HG03565 (cell line): ENCODE measurements around the gene LYG1.
"Not testable (repeated sequence)": the region's sequence is repeated elsewhere in the genome, so short reads cannot be mapped to it uniquely, and the experiment has no call there.

Experiments used
- ATAC-seq: cut with Tn5 transposase; IDR thresholded peaks from one replicate; pipeline ENCODE4 v1.9.1; 2021; ENCODE audit warnings: mild to moderate bottlenecking, moderate library complexity; ENCODE audit not compliant: unreplicated experiment

The LYG1 gene

DNA sequence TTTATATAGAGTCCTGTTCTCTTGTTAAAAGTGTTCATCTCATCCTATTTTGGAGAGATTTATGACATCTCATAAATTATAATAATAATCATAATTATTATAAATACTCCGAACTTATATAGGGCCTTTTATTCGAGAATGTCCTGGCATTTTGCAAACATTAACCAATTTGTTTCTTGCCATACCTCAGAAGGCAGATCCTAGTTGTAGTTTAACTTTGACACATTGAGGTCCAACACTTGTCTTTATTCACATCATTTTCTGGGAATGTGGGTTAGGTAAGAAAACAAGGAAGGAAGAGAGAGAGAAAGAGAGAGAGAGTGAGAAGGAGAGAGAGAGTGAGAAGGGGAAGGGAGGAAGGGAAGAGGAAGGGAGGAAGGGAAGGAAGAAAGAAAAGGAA lies at the start of gene LYG1:
LYG1 (minus strand) TSS at position 101 of the 400 bp plus-strand sequence. CDS start 5,527 bp downstream, outside the sequence.
- ATAC-seq, result not testable (repeated sequence)

GRCh38 chr2:99350194-99350593 lies 49.2 kb upstream of the LYG1 start:
- no peak for ATAC-seq

GRCh38 chr2:99348173-99348572 lies 47.2 kb upstream of the LYG1 start:
- peak; percentile 44 for ATAC-seq

DNA sequence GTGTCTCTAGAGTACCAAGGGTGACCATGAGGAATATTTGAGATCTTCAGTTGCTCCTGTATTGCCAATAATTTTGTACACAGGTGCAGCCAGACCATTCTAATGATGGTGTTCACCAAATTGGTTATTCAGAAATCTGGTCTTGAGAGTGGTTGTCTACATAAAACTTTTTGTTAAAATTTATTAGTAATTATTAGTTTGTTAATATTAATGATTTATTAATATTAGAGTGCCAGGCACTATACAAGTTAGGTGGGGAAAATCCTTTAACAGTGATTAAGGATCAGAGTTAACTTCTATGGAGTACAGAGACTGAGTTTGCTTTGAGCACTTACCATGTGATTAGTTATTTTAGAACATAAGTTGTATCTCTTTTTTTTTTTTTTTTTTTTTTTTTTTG lies 45.2 kb upstream of the LYG1 start:
- ATAC-seq, result no peak

- not testable (repeated sequence) for ATAC-seq
Measured at GRCh38 chr2:99345446-99345845, 44.4 kb upstream of the LYG1 start.

DNA sequence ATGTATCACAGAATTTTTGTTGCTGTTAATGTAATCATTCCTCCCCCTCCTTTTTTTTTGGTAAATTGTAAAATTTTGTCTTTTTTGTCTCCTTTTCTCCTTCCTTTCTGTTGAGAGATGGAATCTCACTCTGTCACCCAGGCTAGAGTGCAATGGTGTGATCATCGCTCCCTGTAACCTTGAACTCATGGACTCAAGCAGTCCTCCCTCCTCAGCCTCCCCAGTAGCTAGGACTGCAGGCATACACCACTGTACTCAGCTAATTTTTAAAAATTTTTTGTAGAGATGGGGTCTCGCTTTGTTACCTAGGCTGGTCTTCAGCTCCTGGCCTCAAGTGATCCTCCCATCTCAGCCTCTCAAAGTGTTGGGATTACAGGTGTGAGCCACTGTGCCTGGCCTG lies 41.5 kb upstream of the LYG1 start:
- ATAC-seq, result no peak

DNA sequence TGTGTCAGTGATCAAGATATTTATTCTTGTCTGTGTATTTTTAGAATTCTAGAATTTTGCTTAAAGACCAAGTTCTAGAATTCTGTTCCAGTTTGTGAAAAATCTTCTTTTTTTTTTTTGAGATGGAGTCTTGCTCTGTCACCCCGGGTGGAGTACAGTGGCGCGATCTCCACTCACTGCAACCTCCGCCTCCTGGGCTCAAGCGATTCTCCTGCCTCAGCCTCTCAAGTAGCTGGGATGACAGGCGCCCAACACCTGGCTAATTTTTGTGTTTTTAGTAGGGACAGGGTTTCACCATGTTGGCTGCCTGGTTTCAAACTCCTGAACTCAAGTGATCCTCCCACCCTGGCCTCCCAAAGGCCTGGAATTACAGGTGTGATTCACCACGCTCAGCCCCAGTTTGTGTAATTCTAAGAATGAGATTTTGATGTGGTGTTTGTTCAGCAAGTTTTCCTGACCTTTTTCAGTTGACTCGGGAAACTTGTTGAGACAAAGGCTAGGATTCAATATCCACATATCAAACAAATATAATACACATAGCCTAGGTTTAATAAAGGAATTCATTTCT lies 39.8 kb upstream of the LYG1 start:
- ATAC-seq, result no peak

DNA sequence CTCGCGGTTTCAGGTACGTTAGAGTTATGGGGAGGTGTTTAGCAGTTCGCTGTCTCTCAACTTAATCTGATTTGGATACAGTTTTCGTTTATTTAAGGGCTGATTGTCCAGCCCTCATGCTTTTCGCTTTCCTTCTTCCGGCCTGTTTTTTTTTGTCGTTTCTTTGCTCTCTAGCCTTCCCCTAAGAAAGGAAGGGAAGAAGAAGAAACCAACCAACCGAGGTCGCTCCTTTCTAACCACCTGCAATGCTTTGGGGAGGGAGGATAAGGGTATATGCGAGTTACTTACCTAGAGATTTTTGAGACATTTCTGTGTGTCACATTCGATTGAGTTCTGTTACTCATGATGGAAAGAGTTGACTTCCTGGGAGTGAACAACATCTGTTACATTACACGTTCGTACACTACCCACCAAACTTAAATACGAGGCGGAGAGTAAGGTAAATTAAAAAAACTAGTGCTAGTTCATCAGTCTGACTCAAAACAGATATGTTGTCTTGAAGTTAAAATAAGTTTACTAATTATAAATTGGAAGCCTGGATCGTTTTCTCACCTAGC lies 37.1 kb upstream of the LYG1 start:
- ATAC-seq, result no peak

DNA sequence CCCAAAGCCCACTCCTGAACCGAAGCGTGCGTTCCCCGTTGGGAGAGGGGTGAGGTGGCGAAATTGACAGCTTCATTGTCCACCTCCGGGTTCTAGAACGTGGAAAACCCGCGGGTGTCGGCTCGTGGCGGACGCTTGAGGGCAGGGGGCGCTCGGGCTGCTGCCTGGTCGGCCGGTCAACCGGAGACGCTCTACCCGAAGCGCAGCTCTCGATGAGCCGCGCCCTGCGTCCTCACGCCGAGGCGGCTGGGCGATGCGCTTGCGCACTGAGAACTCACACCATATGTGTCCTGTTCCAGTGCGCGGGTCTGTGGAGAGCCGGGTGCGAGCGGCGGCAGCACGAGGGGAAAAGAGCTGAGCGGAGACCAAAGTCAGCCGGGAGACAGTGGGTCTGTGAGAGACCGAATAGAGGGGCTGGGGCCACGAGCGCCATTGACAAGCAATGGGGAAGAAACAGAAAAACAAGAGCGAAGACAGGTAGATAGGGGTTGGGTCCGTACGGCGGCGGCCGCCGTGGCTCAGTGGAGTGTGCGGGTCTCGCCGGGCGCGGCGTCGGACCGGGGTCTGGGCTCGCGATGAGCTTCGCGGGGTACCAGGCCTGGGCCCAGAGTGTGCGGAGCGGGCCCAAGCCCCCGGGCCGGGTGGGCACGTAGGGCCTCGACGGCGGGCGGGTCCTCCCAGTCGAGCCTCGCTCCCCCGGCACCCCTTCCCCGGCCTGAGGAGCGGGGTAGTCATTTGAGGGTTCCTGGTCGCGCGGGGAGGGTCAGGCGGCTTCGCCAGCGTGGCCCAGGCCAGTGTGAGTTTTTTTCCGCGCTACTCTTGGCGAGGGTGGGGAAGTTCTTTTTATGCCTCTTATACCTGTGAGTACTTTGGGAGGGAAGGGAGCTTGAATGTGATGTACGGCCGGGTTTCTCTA lies 36.4 kb upstream of the LYG1 start, which contains the start of gene EIF5B:
EIF5B (plus strand) TSS at position 277 of the 916 bp plus-strand sequence; CDS start at position 443, 166 bp downstream.
- peak; percentile 60 for ATAC-seq

- peak; percentile 0 for ATAC-seq
Measured at GRCh38 chr2:99336804-99337112, 35.8 kb upstream of the LYG1 start.

- ATAC-seq, result peak; percentile 67
Measured at GRCh38 chr2:99335911-99336803, 35.2 kb upstream of the LYG1 start, which contains the start of gene TXNDC9. Gene TXNDC9 (minus strand): TSS chr2:99336333. CDS start chr2:99333210, 3,123 bp downstream.

DNA sequence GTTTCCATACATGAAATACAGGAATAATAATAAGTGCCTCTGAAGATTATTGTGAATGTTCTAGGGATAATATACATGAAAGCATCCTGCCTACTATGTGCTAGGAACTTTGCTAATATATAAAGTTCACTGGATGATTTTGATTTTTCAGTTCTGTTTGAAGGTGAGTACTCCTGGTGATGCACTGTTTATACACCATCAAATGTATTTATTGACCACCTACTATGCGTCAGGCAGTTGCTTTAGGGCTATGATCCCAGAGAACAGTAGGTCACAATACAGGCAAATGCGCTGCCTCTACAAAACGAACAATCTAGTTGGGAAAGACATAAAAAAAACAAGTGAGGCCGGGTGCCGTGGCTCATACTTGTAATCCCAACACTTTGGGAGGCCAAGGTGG lies 24.4 kb upstream of the LYG1 start:
- no peak for ATAC-seq

- ATAC-seq, result not testable (repeated sequence)
Measured at GRCh38 chr2:99317873-99318200, 16.8 kb upstream of the LYG1 start.

- no peak for ATAC-seq
Measured at GRCh38 chr2:99317161-99317872, 16.3 kb upstream of the LYG1 start.

DNA sequence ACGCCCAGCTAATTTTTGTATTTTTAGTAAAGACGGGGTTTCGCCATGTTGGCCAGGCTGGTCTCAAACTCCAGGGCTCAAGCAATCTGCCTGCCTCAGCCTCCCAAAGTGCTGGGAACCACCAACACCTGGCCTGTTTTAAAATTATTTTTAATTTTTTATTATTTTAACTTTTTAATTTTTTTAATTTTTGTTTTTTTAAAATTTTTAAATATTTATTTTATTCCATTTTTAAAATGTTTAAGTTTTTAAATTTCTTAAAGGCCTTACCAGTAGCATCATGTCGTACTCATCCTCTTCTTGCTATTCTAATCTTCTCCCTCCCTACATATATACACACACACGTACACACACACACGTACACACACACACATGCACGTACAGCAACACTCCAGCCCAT lies 1.4 kb downstream of the LYG1 start:
- no peak for ATAC-seq

DNA sequence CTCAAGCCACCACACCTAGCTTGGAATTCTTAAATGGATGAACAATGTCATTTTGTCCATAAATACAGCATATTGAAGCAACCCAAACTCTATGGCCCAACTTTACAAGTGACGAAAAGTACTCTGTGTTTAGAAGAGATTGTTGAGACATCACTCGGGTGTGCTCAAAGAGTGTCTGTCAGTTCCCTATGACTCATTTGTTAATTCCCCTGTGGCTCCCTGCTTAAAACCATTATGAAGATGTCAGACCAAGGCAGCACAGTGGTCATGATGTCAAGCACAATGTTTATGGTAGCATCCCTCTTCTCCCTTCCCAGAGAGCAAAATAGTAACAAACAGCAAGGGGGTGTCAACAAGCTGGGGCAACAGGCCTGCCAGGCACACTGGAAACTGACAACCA lies 3.0 kb downstream of the LYG1 start:
- ATAC-seq, result no peak

GRCh38 chr2:99285526-99285925 lies 15.5 kb downstream of the LYG1 start:
- ATAC-seq, result no peak

- no peak for ATAC-seq
Measured at GRCh38 chr2:99279969-99280695, 20.9 kb downstream of the LYG1 start.

DNA sequence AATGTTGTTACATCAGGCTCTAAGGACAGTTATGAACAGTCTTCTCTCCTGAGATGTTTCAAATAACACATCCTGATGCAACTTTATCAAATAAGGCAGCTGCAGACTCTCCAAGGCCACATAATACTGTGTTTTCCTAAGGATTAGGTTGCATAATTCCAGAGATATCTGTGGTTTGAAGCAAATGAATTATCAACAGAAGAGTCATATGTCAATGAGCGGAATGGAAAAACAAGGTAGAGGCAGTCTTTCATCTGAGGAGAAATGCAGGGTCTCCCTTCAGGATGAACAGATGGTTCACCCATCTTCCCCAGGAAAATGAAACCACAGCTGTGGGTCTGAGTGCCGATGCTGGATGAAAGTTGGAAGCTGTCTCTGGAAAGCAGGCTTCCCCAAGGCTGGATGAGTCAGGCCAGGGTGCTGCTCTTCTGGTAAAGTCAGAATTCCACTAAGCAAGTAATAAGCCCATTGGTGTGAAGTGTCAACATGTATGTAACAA lies 22.2 kb downstream of the LYG1 start:
- no peak for ATAC-seq
